ENCODE data around the gene NR3C1.

The NR3C1 gene

GRCh38 chr5:143433670-143434069 is 30.2 kb upstream of the NR3C1 start:
- peaks cover 13% of the 10 kb centered on the region for H3K4me1 ChIP-seq (ENCODE audit: insufficient read depth, low read length)
- no peak overlapping the region for H3K9ac ChIP-seq (ENCODE audit: low read depth, low read length)
- H3K9me3 ChIP-seq (ENCODE audit: control insufficient read depth, insufficient read depth, low read length), result no peaks in the 10 kb centered on the region
- H3K36me3 ChIP-seq (ENCODE audit: insufficient read depth, low read length), result no peaks in the 10 kb centered on the region

- Histone ChIP-seq H3K9ac (ENCODE audit: low read depth, low read length) (no peak overlapping the region), H3K4me1 (ENCODE audit: insufficient read depth, low read length) (peaks cover 13% of the 10 kb centered on the region), H3K9me3 (ENCODE audit: control insufficient read depth, insufficient read depth, low read length) (no peaks in the 10 kb centered on the region), H3K36me3 (ENCODE audit: insufficient read depth, low read length) (no peaks in the 10 kb centered on the region)
Observed at GRCh38 chr5:143432658-143433239, 29.3 kb upstream of the NR3C1 start.

- Histone ChIP-seq H3K36me3 (ENCODE audit: insufficient read depth, low read length) (no peaks in the 10 kb centered on the region), H3K9me3 (ENCODE audit: control insufficient read depth, insufficient read depth, low read length) (no peaks in the 10 kb centered on the region), H3K9ac (ENCODE audit: low read depth, low read length) (no peak overlapping the region), H3K4me1 (ENCODE audit: insufficient read depth, low read length) (peaks cover 13% of the 10 kb centered on the region)
Observed at GRCh38 chr5:143431789-143432188, 28.3 kb upstream of the NR3C1 start.

- H3K9me3 ChIP-seq (ENCODE audit: control insufficient read depth, insufficient read depth, low read length), result no peaks in the 10 kb centered on the region
- no peak overlapping the region for H3K9ac ChIP-seq (ENCODE audit: low read depth, low read length)
- H3K4me1 ChIP-seq (ENCODE audit: insufficient read depth, low read length), result no peaks in the 10 kb centered on the region
- no peaks in the 10 kb centered on the region for H3K36me3 ChIP-seq (ENCODE audit: insufficient read depth, low read length)
Observed at GRCh38 chr5:143428738-143429420, 25.4 kb upstream of the NR3C1 start.

GRCh38 chr5:143428155-143428554 is 24.7 kb upstream of the NR3C1 start:
- Histone ChIP-seq H3K9ac (ENCODE audit: low read depth, low read length) (no peak overlapping the region), H3K4me1 (ENCODE audit: insufficient read depth, low read length) (no peaks in the 10 kb centered on the region), H3K36me3 (ENCODE audit: insufficient read depth, low read length) (no peaks in the 10 kb centered on the region), H3K9me3 (ENCODE audit: control insufficient read depth, insufficient read depth, low read length) (no peaks in the 10 kb centered on the region)

- H3K4me1 ChIP-seq (ENCODE audit: insufficient read depth, low read length), result no peaks in the 10 kb centered on the region
- H3K9ac ChIP-seq (ENCODE audit: low read depth, low read length), result no peak overlapping the region
- no peaks in the 10 kb centered on the region for H3K36me3 ChIP-seq (ENCODE audit: insufficient read depth, low read length)
- no peaks in the 10 kb centered on the region for H3K9me3 ChIP-seq (ENCODE audit: control insufficient read depth, insufficient read depth, low read length)
Observed at GRCh38 chr5:143427122-143427735, 23.7 kb upstream of the NR3C1 start.

- Histone ChIP-seq H3K4me1 (ENCODE audit: insufficient read depth, low read length) (no peaks in the 10 kb centered on the region), H3K9ac (ENCODE audit: low read depth, low read length) (no peak overlapping the region), H3K36me3 (ENCODE audit: insufficient read depth, low read length) (no peaks in the 10 kb centered on the region), H3K9me3 (ENCODE audit: control insufficient read depth, insufficient read depth, low read length) (no peaks in the 10 kb centered on the region)
Observed at GRCh38 chr5:143426437-143426991, 23.0 kb upstream of the NR3C1 start.

- no peak overlapping the region for H3K9ac ChIP-seq (ENCODE audit: low read depth, low read length)
- no peaks in the 10 kb centered on the region for H3K36me3 ChIP-seq (ENCODE audit: insufficient read depth, low read length)
- H3K9me3 ChIP-seq (ENCODE audit: control insufficient read depth, insufficient read depth, low read length), result no peaks in the 10 kb centered on the region
- H3K4me1 ChIP-seq (ENCODE audit: insufficient read depth, low read length), result no peaks in the 10 kb centered on the region
Observed at GRCh38 chr5:143425835-143426234, 22.3 kb upstream of the NR3C1 start.

GRCh38 chr5:143418140-143418866 is 14.8 kb upstream of the NR3C1 start:
- Histone ChIP-seq H3K9ac (ENCODE audit: low read depth, low read length) (no peak overlapping the region), H3K9me3 (ENCODE audit: control insufficient read depth, insufficient read depth, low read length) (no peaks in the 10 kb centered on the region), H3K36me3 (ENCODE audit: insufficient read depth, low read length) (no peaks in the 10 kb centered on the region), H3K4me1 (ENCODE audit: insufficient read depth, low read length) (no peaks in the 10 kb centered on the region)

GRCh38 chr5:143417503-143418139 is 14.1 kb upstream of the NR3C1 start:
- Histone ChIP-seq H3K9ac (ENCODE audit: low read depth, low read length) (no peak overlapping the region), H3K4me1 (ENCODE audit: insufficient read depth, low read length) (no peaks in the 10 kb centered on the region), H3K36me3 (ENCODE audit: insufficient read depth, low read length) (no peaks in the 10 kb centered on the region), H3K9me3 (ENCODE audit: control insufficient read depth, insufficient read depth, low read length) (no peaks in the 10 kb centered on the region)

GRCh38 chr5:143416411-143416810 is 12.9 kb upstream of the NR3C1 start:
- Histone ChIP-seq H3K9me3 (ENCODE audit: control insufficient read depth, insufficient read depth, low read length) (no peaks in the 10 kb centered on the region), H3K4me1 (ENCODE audit: insufficient read depth, low read length) (peaks cover 6% of the 10 kb centered on the region), H3K9ac (ENCODE audit: low read depth, low read length) (no peak overlapping the region), H3K36me3 (ENCODE audit: insufficient read depth, low read length) (no peaks in the 10 kb centered on the region)

- H3K4me1 ChIP-seq (ENCODE audit: insufficient read depth, low read length), result peaks cover 6% of the 10 kb centered on the region
- H3K36me3 ChIP-seq (ENCODE audit: insufficient read depth, low read length), result no peaks in the 10 kb centered on the region
- H3K9ac ChIP-seq (ENCODE audit: low read depth, low read length), result no peak overlapping the region
- no peaks in the 10 kb centered on the region for H3K9me3 ChIP-seq (ENCODE audit: control insufficient read depth, insufficient read depth, low read length)
Observed at GRCh38 chr5:143413958-143414669, 10.6 kb upstream of the NR3C1 start.

- H3K9me3 ChIP-seq (ENCODE audit: control insufficient read depth, insufficient read depth, low read length), result no peaks in the 10 kb centered on the region
- H3K9ac ChIP-seq (ENCODE audit: low read depth, low read length), result no peak overlapping the region
- H3K4me1 ChIP-seq (ENCODE audit: insufficient read depth, low read length), result peaks cover 6% of the 10 kb centered on the region
- no peaks in the 10 kb centered on the region for H3K36me3 ChIP-seq (ENCODE audit: insufficient read depth, low read length)
Observed at GRCh38 chr5:143412661-143413342, 9.3 kb upstream of the NR3C1 start.
